ENCODE measurements around the gene TTLL1. TPM values are rescaled to one million over a fixed set of nuclear protein-coding genes. Genes with fewer than 3 reads are reported as not detected.

TTLL1 gene
- polyA plus RNA-seq, 3 donors: 4.7 to 6.0 (median 5.6) TPM

DNA sequence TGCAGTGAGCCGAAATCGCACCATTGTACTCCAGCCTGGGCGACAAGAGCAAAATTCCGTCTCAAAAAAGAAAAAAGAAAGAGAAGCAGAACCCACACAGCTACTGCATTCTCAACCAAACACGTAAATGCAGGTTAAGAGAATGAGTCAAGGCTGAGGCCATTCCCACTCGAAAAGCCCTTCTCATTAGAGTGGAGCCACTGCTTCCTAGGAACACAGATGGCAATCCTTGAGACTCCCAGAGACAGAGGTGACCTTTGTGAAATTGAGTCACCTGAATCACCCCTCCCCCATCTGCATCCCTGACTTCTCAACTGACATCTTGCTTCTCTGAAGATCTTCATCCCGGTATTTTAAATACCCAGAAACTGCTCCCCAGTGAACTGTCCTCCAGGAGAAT is 82.4 kb downstream of the TTLL1 start:
- no peak overlapping the region for H2AFZ ChIP-seq (ENCODE audit: insufficient read depth, low read depth, low read length, poor library complexity, severe bottlenecking)
- H3K4me2 ChIP-seq (replicated peaks; ENCODE audit: extremely low read depth, low read length, poor library complexity, severe bottlenecking): no peak overlapping the region
- 92% methylated on average over 2 of the region's 7 CpGs for WGBS (ENCODE audit: insufficient coverage)
- Mint-ChIP-seq H3K27me3 (ENCODE audit: low read depth in 3 of 3) (peaks cover 0 to 3% (median 0%) of the 10 kb centered on the region in 3 donors), H3K4me1 (peaks cover 62% of the 10 kb centered on the region), H3K27ac (peak overlapping the region in 2 of 7 donors; percentile 37 to 55), H3K9me3 (no peaks in the 10 kb centered on the region), H3K36me3 (peaks cover 2 to 4% of the 10 kb centered on the region in 2 donors), H3K4me3 (no peak overlapping the region)
- H3K4me3 ChIP-seq (replicated peaks in 1 of 3; ENCODE audit: low read depth in 2 of 3, low read length in 3 of 3): no peak overlapping the region
- TF ChIP-seq CTCF (IDR thresholded peaks at IDR 0.05): no peak
- peaks cover 26 to 49% of the 10 kb centered on the region in 2 donors for H3K4me1 ChIP-seq (ENCODE audit: control insufficient read depth in 1 of 2, insufficient read depth in 2 of 2, low read length in 2 of 2)
- no peak overlapping the region for H3K9ac ChIP-seq (ENCODE audit: insufficient read depth, low read length, poor library complexity, severe bottlenecking)
- peaks cover 99% of the 10 kb centered on the region for H4K20me1 ChIP-seq (ENCODE audit: insufficient read depth, low read length)
- H3K27ac ChIP-seq (ENCODE audit: low read depth in 1 of 2, low read length in 2 of 2): no peak overlapping the region
- H3K36me3 ChIP-seq (replicated peaks in 1 of 2; ENCODE audit: control insufficient read depth in 1 of 2, insufficient read depth in 2 of 2, low read length in 2 of 2): no peaks in the 10 kb centered on the region
- peaks cover 100% of the 10 kb centered on the region for H3K79me2 ChIP-seq (ENCODE audit: insufficient read depth, low read length)
- intact Hi-C loops (cut with micrococcal nuclease): no loop called here
- H3K27me3 ChIP-seq (ENCODE audit: control insufficient read depth in 2 of 2, insufficient read depth in 2 of 2, low read length in 2 of 2): no peaks in the 10 kb centered on the region
- no peak for DNase-seq
- H3K9me3 ChIP-seq (replicated peaks in 1 of 2; ENCODE audit: control insufficient read depth in 1 of 2, insufficient read depth in 1 of 2, low read length in 2 of 2): no peaks in the 10 kb centered on the region

DNA sequence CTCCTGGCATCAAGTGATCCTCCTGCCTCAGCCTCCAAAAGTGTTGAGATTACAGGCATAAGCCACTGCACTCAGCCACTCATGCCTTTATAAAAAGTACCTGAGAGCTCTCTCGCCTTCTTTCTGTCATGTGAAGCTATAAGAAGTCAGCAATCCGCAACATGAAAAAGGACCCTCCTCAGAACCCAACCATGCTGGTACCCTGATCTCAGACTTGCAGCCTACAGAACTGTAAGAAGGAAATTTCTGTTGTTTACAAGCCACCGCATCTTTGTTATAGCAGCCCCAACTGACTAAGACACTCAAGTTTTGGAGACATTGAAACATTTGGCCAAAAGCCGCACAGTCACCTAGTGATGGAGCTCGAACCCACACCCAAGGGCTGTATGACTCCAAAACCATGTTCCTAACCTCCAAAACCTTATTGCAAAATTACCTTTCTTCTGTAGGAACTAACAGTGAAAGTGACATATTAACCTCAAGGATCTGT is 83.1 kb downstream of the TTLL1 start:
- Histone ChIP-seq H3K9ac (ENCODE audit: insufficient read depth, low read length, poor library complexity, severe bottlenecking) (no peak overlapping the region), H3K4me2 (replicated peaks; ENCODE audit: extremely low read depth, low read length, poor library complexity, severe bottlenecking) (no peak overlapping the region), H3K4me3 (replicated peaks in 1 of 3; ENCODE audit: low read depth in 2 of 3, low read length in 3 of 3) (no peak overlapping the region), H3K79me2 (ENCODE audit: insufficient read depth, low read length) (peaks cover 100% of the 10 kb centered on the region), H4K20me1 (ENCODE audit: insufficient read depth, low read length) (peaks cover 99% of the 10 kb centered on the region), H3K9me3 (replicated peaks in 1 of 2; ENCODE audit: control insufficient read depth in 1 of 2, insufficient read depth in 1 of 2, low read length in 2 of 2) (no peaks in the 10 kb centered on the region), H3K36me3 (replicated peaks in 1 of 2; ENCODE audit: control insufficient read depth in 1 of 2, insufficient read depth in 2 of 2, low read length in 2 of 2) (no peaks in the 10 kb centered on the region), H3K27ac (ENCODE audit: low read depth in 1 of 2, low read length in 2 of 2) (no peak overlapping the region), H2AFZ (ENCODE audit: insufficient read depth, low read depth, low read length, poor library complexity, severe bottlenecking) (no peak overlapping the region), H3K4me1 (ENCODE audit: control insufficient read depth in 1 of 2, insufficient read depth in 2 of 2, low read length in 2 of 2) (peaks cover 33 to 56% of the 10 kb centered on the region in 2 donors), H3K27me3 (ENCODE audit: control insufficient read depth in 2 of 2, insufficient read depth in 2 of 2, low read length in 2 of 2) (no peaks in the 10 kb centered on the region)
- Mint-ChIP-seq H3K4me3 (no peak overlapping the region), H3K27ac (no peak overlapping the region), H3K9me3 (no peaks in the 10 kb centered on the region), H3K36me3 (peaks cover 3 to 4% of the 10 kb centered on the region in 2 donors), H3K4me1 (peaks cover 66% of the 10 kb centered on the region), H3K27me3 (ENCODE audit: low read depth in 3 of 3) (peaks cover 0 to 3% (median 0%) of the 10 kb centered on the region in 3 donors)
- no peak for TF ChIP-seq CTCF (IDR thresholded peaks at IDR 0.05)
- no peak for DNase-seq
- WGBS (ENCODE audit: insufficient coverage): 96% methylated on average over 4 of the region's 5 CpGs
- intact Hi-C loops (cut with micrococcal nuclease): no loop called here

Measured in CD14-positive monocyte (primary cell).